Measurements from ENCODE around the gene CA4. TPM values are rescaled to one million over a fixed set of nuclear protein-coding genes. Genes with fewer than 3 reads are reported as not detected.
"Not testable (repeated sequence)": the region's sequence is repeated elsewhere in the genome, so short reads cannot be mapped to it uniquely, and the experiment has no call there.

CA4 gene
- total RNA-seq, result not detected
- not detected for total RNA-seq (2013)
- 0 to 0.18 (median 0) reads per million in 29 experiments for total RNA-seq

DNA sequence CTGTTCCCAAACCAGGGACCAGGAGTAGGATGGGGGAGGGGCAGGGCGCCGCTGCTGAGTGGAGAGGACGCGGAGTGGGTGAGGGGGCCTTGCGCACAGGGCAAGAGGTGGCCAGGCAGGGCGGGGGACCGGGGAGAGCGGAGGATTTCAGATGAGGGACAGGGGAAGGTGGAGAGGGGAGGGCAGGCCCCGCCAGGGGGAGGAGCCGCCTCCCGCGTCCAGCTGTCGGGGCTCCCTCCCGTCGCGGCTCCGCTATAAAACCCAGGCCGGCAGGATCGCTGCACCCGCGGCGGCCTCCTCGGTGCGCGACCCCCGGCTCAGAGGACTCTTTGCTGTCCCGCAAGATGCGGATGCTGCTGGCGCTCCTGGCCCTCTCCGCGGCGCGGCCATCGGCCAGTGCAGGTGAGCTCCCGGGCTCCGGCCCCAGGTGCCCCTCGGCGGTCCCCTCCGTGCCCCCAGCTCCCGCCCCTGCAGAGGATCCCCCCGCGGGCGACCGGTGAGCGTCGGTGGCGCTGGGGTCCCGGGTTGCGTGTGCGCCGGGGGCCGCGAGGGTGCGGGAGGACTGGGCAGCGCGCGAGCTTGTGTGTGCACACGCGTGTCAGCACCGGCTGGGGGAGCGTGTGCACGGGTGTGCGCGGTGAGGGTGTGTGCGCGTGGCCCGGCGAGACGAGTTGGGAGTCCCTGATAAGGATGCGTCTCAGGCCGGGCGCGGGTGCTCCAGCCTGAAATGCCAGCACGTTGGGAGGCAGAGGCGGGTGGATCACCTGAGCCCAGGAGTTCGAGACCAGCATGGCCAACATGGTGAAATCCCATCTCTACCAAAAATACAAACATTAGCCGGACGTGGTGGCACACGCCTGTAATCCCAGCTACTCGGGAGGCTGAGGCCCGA, at the start of gene CA4:
Gene CA4, plus strand, starts transcription at position 283 of the 892 bp plus-strand sequence. Its CDS starts 62 bp downstream, at position 345.
- Histone ChIP-seq H3K9me3 (no peaks in the 10 kb centered on the region), H3K4me3 (ENCODE audit: control insufficient read depth in 1 of 2, extremely low read depth in 1 of 2, low read length in 1 of 2) (peak within 1 kb of the TSS in 1 of 2 donors; percentile 25), H3K27me3 (replicated peaks in 1 of 2; ENCODE audit: control insufficient read depth in 2 of 2, extremely low read depth in 1 of 2, insufficient read depth in 2 of 2, low read length in 1 of 2) (peaks cover 4 to 88% of the 10 kb centered on the region in 2 experiments), H3K27ac (ENCODE audit: low read length) (no peak within 1 kb of the TSS), H3K36me3 (ENCODE audit: control insufficient read depth in 2 of 2, extremely low read depth in 1 of 2, insufficient read depth in 1 of 2, low read length in 1 of 2) (no peaks in the 10 kb centered on the region), H3K4me1 (ENCODE audit: control insufficient read depth in 1 of 2, extremely low read depth in 1 of 2, insufficient read depth in 2 of 2, low read length in 2 of 2) (peaks cover 0 to 25% of the 10 kb centered on the region in 2 experiments)
- ATAC-seq (replicated peaks in 1 of 4) (no peak), DNase-seq (no peak)
- Mint-ChIP-seq H3K27ac (no peak within 1 kb of the TSS), H3K4me1 (peaks cover 15 to 19% (median 17%) of the 10 kb centered on the region in 3 donors), H3K9me3 (no peaks in the 10 kb centered on the region), H3K36me3 (no peaks in the 10 kb centered on the region), H3K27me3 (peaks cover 69 to 77% of the 10 kb centered on the region in 2 donors), H3K4me3 (peak within 1 kb of the TSS; percentile 47 to 67 (median 66))
- ChIA-PET CTCF (no interaction called here), POLR2A (no interaction called here)
- WGBS (ENCODE audit: insufficient coverage), result 5% methylated on average over 69 of the region's 81 CpGs

GRCh38 chr17:60100577-60100976, 49.2 kb upstream of the CA4 start:
- Mint-ChIP-seq H3K4me1 (peaks cover 8 to 11% (median 11%) of the 10 kb centered on the region in 3 donors), H3K27me3 (peaks cover 28 to 38% of the 10 kb centered on the region in 2 donors)
- H3K36me3 ChIP-seq (ENCODE audit: control insufficient read depth in 2 of 2, extremely low read depth in 1 of 2, insufficient read depth in 1 of 2, low read length in 1 of 2); DNase-seq; H3K9me3 ChIP-seq; H3K36me3 Mint-ChIP-seq; ATAC-seq (replicated peaks in 1 of 4); H3K27ac ChIP-seq (ENCODE audit: low read length); H3K27ac Mint-ChIP-seq; H3K9me3 Mint-ChIP-seq; H3K4me3 ChIP-seq (ENCODE audit: control insufficient read depth in 1 of 2, extremely low read depth in 1 of 2, low read length in 1 of 2); POLR2A ChIA-PET; CTCF ChIA-PET; H3K4me1 ChIP-seq (ENCODE audit: control insufficient read depth in 1 of 2, extremely low read depth in 1 of 2, insufficient read depth in 2 of 2, low read length in 2 of 2); H3K4me3 Mint-ChIP-seq: not testable (repeated sequence)
- no CpG with 5 or more reads among the region's 2 CpGs for WGBS (ENCODE audit: insufficient coverage)
- peaks cover 0 to 13% of the 10 kb centered on the region in 2 experiments for H3K27me3 ChIP-seq (replicated peaks in 1 of 2; ENCODE audit: control insufficient read depth in 2 of 2, extremely low read depth in 1 of 2, insufficient read depth in 2 of 2, low read length in 1 of 2)

DNA sequence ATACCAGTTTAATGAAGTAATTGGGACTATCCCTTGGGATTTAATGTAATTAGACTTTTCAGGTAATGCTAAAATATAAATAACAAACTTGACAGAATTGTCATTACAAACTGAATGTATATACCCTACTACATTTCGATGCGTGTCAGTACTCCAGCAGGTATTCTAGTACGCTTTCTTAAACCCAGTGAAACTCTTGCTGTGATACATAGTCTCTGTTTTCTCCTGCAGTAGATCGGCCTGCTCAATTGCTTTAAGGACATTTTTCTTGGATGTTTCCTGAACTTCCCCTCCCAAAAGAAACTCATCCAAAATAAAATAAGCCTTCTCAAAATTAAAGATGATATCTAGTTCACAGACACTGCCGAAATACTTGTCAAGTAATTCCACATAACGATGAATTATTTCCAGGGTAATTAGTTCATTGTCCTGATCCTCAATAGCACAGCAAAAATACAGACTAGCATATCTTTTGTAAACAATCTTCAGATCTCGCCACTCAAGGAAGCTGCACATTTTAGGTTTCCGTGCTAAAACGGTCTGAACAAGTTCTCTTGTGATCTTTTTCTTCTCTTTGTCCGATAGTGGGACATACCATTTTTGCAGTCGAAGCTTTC, 47.6 kb upstream of the CA4 start:
- peaks cover 30 to 41% of the 10 kb centered on the region in 2 donors for H3K27me3 Mint-ChIP-seq
- H3K36me3 ChIP-seq (ENCODE audit: control insufficient read depth in 2 of 2, extremely low read depth in 1 of 2, insufficient read depth in 1 of 2, low read length in 1 of 2); H3K36me3 Mint-ChIP-seq; DNase-seq; H3K4me1 ChIP-seq (ENCODE audit: control insufficient read depth in 1 of 2, extremely low read depth in 1 of 2, insufficient read depth in 2 of 2, low read length in 2 of 2); H3K4me3 ChIP-seq (ENCODE audit: control insufficient read depth in 1 of 2, extremely low read depth in 1 of 2, low read length in 1 of 2); H3K9me3 ChIP-seq; H3K9me3 Mint-ChIP-seq; CTCF ChIA-PET; POLR2A ChIA-PET; H3K27ac ChIP-seq (ENCODE audit: low read length): not testable (repeated sequence)
- H3K27me3 ChIP-seq (replicated peaks in 1 of 2; ENCODE audit: control insufficient read depth in 2 of 2, extremely low read depth in 1 of 2, insufficient read depth in 2 of 2, low read length in 1 of 2), result peaks cover 0 to 11% of the 10 kb centered on the region in 2 experiments
- peaks cover 8 to 17% (median 11%) of the 10 kb centered on the region in 3 donors for H3K4me1 Mint-ChIP-seq
- WGBS (ENCODE audit: insufficient coverage), result 54% methylated on average over 9 of the region's 11 CpGs
- ATAC-seq (replicated peaks in 1 of 4), result peak in 3 of 4 experiments; percentile 40 to 56 (median 50)
- peak overlapping the region in 1 of 2 donors; percentile 74 for H3K27ac Mint-ChIP-seq
- peak overlapping the region; percentile 52 to 67 (median 61) for H3K4me3 Mint-ChIP-seq

- Mint-ChIP-seq H3K27ac (no peak overlapping the region), H3K27me3 (peaks cover 30 to 40% of the 10 kb centered on the region in 2 donors), H3K4me1 (peaks cover 8 to 17% (median 11%) of the 10 kb centered on the region in 3 donors), H3K9me3 (no peaks in the 10 kb centered on the region), H3K36me3 (no peaks in the 10 kb centered on the region), H3K4me3 (peak overlapping the region; percentile 52 to 67 (median 61))
- no peaks in the 10 kb centered on the region for H3K36me3 ChIP-seq (ENCODE audit: control insufficient read depth in 2 of 2, extremely low read depth in 1 of 2, insufficient read depth in 1 of 2, low read length in 1 of 2)
- WGBS (ENCODE audit: insufficient coverage), result 14% methylated on average over 18 of the region's 20 CpGs
- H3K9me3 ChIP-seq, result no peaks in the 10 kb centered on the region
- ChIA-PET POLR2A (no interaction called here), CTCF (interaction anchor here in 1 of 2 donors (0.5 kb wide), 1 partner anchor 138 kb away, joined by 5 read pairs; the partner anchor contains the start of gene RNFT1)
- H3K4me1 ChIP-seq (ENCODE audit: control insufficient read depth in 1 of 2, extremely low read depth in 1 of 2, insufficient read depth in 2 of 2, low read length in 2 of 2), result peaks cover 0 to 2% of the 10 kb centered on the region in 2 experiments
- DNase-seq (peak in 17 of 35 experiments; percentile 0 to 35 (median 6)), ATAC-seq (replicated peaks in 1 of 4) (peak; percentile 66 to 86 (median 81))
- H3K27ac ChIP-seq (ENCODE audit: low read length), result no peak overlapping the region
- no peak overlapping the region for H3K4me3 ChIP-seq (ENCODE audit: control insufficient read depth in 1 of 2, extremely low read depth in 1 of 2, low read length in 1 of 2)
- peaks cover 0 to 14% of the 10 kb centered on the region in 2 experiments for H3K27me3 ChIP-seq (replicated peaks in 1 of 2; ENCODE audit: control insufficient read depth in 2 of 2, extremely low read depth in 1 of 2, insufficient read depth in 2 of 2, low read length in 1 of 2)
Observed at GRCh38 chr17:60102632-60103096, 47.1 kb upstream of the CA4 start.

- Histone ChIP-seq H3K36me3 (ENCODE audit: control insufficient read depth in 2 of 2, extremely low read depth in 1 of 2, insufficient read depth in 1 of 2, low read length in 1 of 2) (no peaks in the 10 kb centered on the region), H3K4me3 (ENCODE audit: control insufficient read depth in 1 of 2, extremely low read depth in 1 of 2, low read length in 1 of 2) (no peak overlapping the region), H3K27me3 (replicated peaks in 1 of 2; ENCODE audit: control insufficient read depth in 2 of 2, extremely low read depth in 1 of 2, insufficient read depth in 2 of 2, low read length in 1 of 2) (peaks cover 0 to 17% of the 10 kb centered on the region in 2 experiments), H3K4me1 (ENCODE audit: control insufficient read depth in 1 of 2, extremely low read depth in 1 of 2, insufficient read depth in 2 of 2, low read length in 2 of 2) (peaks cover 0 to 2% of the 10 kb centered on the region in 2 experiments), H3K9me3 (no peaks in the 10 kb centered on the region), H3K27ac (ENCODE audit: low read length) (no peak overlapping the region)
- no peak overlapping the region for H3K4me3 Mint-ChIP-seq
- DNase-seq (no peak), ATAC-seq (replicated peaks in 1 of 4) (no peak)
- H3K27me3 Mint-ChIP-seq, result peaks cover 27 to 35% of the 10 kb centered on the region in 2 donors
- no peak overlapping the region for H3K27ac Mint-ChIP-seq
- H3K36me3 Mint-ChIP-seq, result no peaks in the 10 kb centered on the region
- peaks cover 8 to 17% (median 11%) of the 10 kb centered on the region in 3 donors for H3K4me1 Mint-ChIP-seq
- WGBS (ENCODE audit: insufficient coverage), result no CpG with 5 or more reads among the region's 4 CpGs
- CTCF ChIA-PET, result no interaction called here
- no peaks in the 10 kb centered on the region for H3K9me3 Mint-ChIP-seq
- POLR2A ChIA-PET, result no interaction called here
Observed at GRCh38 chr17:60103957-60104356, 45.8 kb upstream of the CA4 start.

DNA sequence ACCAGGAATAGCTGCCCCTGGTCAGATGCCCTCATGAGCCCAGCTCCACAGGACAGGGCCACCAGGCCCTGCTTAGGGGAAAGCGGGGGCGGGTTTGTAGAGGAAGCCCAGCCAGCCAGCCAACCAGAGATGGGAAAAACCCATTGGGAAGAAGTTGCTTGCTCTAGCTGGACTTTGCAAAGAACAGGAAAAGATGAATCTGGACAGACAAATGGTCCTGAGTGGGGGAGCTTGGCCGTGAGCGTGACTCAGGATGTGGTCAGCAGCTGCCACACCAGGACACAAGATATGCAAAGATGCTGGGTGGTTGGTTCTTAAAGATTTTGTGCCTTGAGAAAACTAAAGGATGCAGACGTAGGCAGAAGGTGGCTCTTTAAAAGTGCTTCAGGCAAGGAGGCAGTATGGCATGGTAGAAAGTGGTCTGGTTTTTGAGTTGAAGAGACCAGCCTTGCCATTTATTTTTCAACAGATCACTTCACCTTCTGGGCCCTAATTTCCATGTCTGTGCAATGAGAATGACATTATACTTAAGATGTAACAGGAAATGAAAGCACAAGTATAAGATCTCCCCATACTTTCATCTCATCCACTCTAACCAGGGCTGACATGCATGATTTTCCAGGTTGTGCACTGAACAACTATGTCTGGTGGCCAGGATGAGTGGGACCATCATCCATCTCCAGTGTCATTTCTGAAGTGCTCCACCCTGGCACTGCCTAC, 43.3 kb upstream of the CA4 start:
- no peaks in the 10 kb centered on the region for H3K36me3 ChIP-seq (ENCODE audit: control insufficient read depth in 2 of 2, extremely low read depth in 1 of 2, insufficient read depth in 1 of 2, low read length in 1 of 2)
- H3K9me3 ChIP-seq, result no peaks in the 10 kb centered on the region
- peaks cover 8 to 17% (median 11%) of the 10 kb centered on the region in 3 donors for H3K4me1 Mint-ChIP-seq
- no peak overlapping the region for H3K4me3 ChIP-seq (ENCODE audit: control insufficient read depth in 1 of 2, extremely low read depth in 1 of 2, low read length in 1 of 2)
- ChIA-PET POLR2A (no interaction called here), CTCF (interaction anchor here in 1 of 2 donors (0.6 kb wide), 1 partner anchor 64 kb away, joined by 4 read pairs; no protein-coding TSS in a partner anchor)
- WGBS (ENCODE audit: insufficient coverage), result 81% methylated on average over 5 of the region's 5 CpGs
- no peak overlapping the region for H3K4me3 Mint-ChIP-seq
- H3K9me3 Mint-ChIP-seq, result no peaks in the 10 kb centered on the region
- ATAC-seq (replicated peaks in 1 of 4) (no peak), DNase-seq (no peak)
- H3K36me3 Mint-ChIP-seq, result no peaks in the 10 kb centered on the region
- peaks cover 0 to 21% of the 10 kb centered on the region in 2 experiments for H3K27me3 ChIP-seq (replicated peaks in 1 of 2; ENCODE audit: control insufficient read depth in 2 of 2, extremely low read depth in 1 of 2, insufficient read depth in 2 of 2, low read length in 1 of 2)
- peaks cover 0 to 2% of the 10 kb centered on the region in 2 experiments for H3K4me1 ChIP-seq (ENCODE audit: control insufficient read depth in 1 of 2, extremely low read depth in 1 of 2, insufficient read depth in 2 of 2, low read length in 2 of 2)
- no peak overlapping the region for H3K27ac ChIP-seq (ENCODE audit: low read length)
- H3K27ac Mint-ChIP-seq, result no peak overlapping the region
- H3K27me3 Mint-ChIP-seq, result peaks cover 31 to 44% of the 10 kb centered on the region in 2 donors

Measured in T-cell (primary cell).